CD14-positive monocyte (primary cell): ENCODE results near the gene PLPPR4. TPM values are rescaled to one million over a fixed set of nuclear protein-coding genes. Genes with fewer than 3 reads are reported as not detected.

Experiments used
- DNase-seq, 3 donors: peaks; one replicate each; pipeline ENCODE4 v3.0.0-alpha.2; 2011 to 2022
- H2AFZ ChIP-seq: 2 replicates; pipeline ENCODE4 v1.6.0; 2012; ENCODE audit warnings: mild to moderate bottlenecking, low read depth, low read length, inconsistent platforms; ENCODE audit not compliant: insufficient read depth, poor library complexity, severe bottlenecking
- H3K27ac ChIP-seq, 2 donors: 1 replicate in 1 of 2; 2 replicates in 1 of 2; pipeline ENCODE4 v1.5.1; 2012 to 2013; ENCODE audit warnings: low read length in 2 of 2, control low read depth in 1 of 2, inconsistent platforms in 1 of 2, low read depth in 1 of 2, mild to moderate bottlenecking in 1 of 2
- H3K27me3 ChIP-seq, 2 donors: one replicate each; pipeline versions ENCODE4 v1.6.0 to v1.6.1; 2011 to 2013; ENCODE audit warnings: low read length in 2 of 2; ENCODE audit not compliant: control insufficient read depth in 2 of 2, insufficient read depth in 2 of 2
- H3K36me3 ChIP-seq, 2 donors: replicated peaks in 1 of 2; 1 replicate in 1 of 2; 2 replicates in 1 of 2; pipeline versions ENCODE4 v1.5.1 to v1.6.1; 2012 to 2013; ENCODE audit warnings: low read length in 2 of 2, control low read depth in 1 of 2, inconsistent platforms in 1 of 2, mild to moderate bottlenecking in 1 of 2; ENCODE audit not compliant: insufficient read depth in 2 of 2, control insufficient read depth in 1 of 2
- H3K4me1 ChIP-seq, 2 donors: 1 replicate in 1 of 2; 2 replicates in 1 of 2; pipeline versions ENCODE4 v1.5.1 to v1.6.1; 2012 to 2013; ENCODE audit warnings: low read length in 2 of 2, control low read depth in 1 of 2, inconsistent platforms in 1 of 2, mild to moderate bottlenecking in 1 of 2, moderate library complexity in 1 of 2; ENCODE audit not compliant: insufficient read depth in 2 of 2, control insufficient read depth in 1 of 2
- H3K4me2 ChIP-seq: replicated peaks from 2 replicates; pipeline ENCODE3; 2012; ENCODE audit warnings: low read length, moderate library complexity, mild to moderate bottlenecking; ENCODE audit not compliant: poor library complexity, severe bottlenecking; ENCODE audit errors: extremely low read depth
- H3K4me3 ChIP-seq, 3 experiments: fragments of 200-600 bp in 1 of 3; sonication (generic) in 1 of 3; replicated peaks in 1 of 3; 1 replicate in 2 of 3; 2 replicates in 1 of 3; pipeline ENCODE4 v1.5.1; 2011 to 2013; ENCODE audit warnings: low read length in 3 of 3, mild to moderate bottlenecking in 3 of 3, control low read depth in 2 of 3, low read depth in 2 of 3, inconsistent platforms in 1 of 3, moderate library complexity in 1 of 3
- H3K79me2 ChIP-seq: 2 replicates; pipeline ENCODE4 v1.6.0; 2012; ENCODE audit warnings: mild to moderate bottlenecking, control low read depth, inconsistent platforms, low read length, moderate library complexity; ENCODE audit not compliant: insufficient read depth
- H3K9ac ChIP-seq: 2 replicates; pipeline ENCODE4 v1.6.0; 2017; ENCODE audit warnings: low read length, mild to moderate bottlenecking; ENCODE audit not compliant: insufficient read depth, poor library complexity, severe bottlenecking
- H3K9me3 ChIP-seq, 2 donors: replicated peaks in 1 of 2; 1 replicate in 1 of 2; 2 replicates in 1 of 2; pipeline versions ENCODE4 v1.5.1 to v1.6.1; 2012 to 2013; ENCODE audit warnings: low read length in 2 of 2, control low read depth in 1 of 2; ENCODE audit not compliant: control insufficient read depth in 1 of 2, insufficient read depth in 1 of 2
- H4K20me1 ChIP-seq: 2 replicates; pipeline ENCODE4 v1.6.0; 2012; ENCODE audit warnings: mild to moderate bottlenecking, low read length, control low read depth, moderate library complexity; ENCODE audit not compliant: insufficient read depth
- H3K27ac Mint-ChIP-seq, 7 donors: one replicate each; pipeline ENCODE4 v1.8.0; 2020; ENCODE audit warnings: mild to moderate bottlenecking in 7 of 7, mixed read lengths in 7 of 7, moderate library complexity in 6 of 7, inconsistent platforms in 2 of 7
- H3K27me3 Mint-ChIP-seq, 3 donors: one replicate each; pipeline ENCODE4 v1.8.0; 2021 to 2022; ENCODE audit warnings: low read depth in 3 of 3, mild to moderate bottlenecking in 3 of 3, mixed read lengths in 3 of 3, moderate library complexity in 3 of 3, inconsistent platforms in 1 of 3
- H3K36me3 Mint-ChIP-seq, 2 donors: one replicate each; pipeline ENCODE4 v1.8.0; 2020; ENCODE audit warnings: mixed read lengths in 2 of 2, inconsistent platforms in 1 of 2, mild to moderate bottlenecking in 1 of 2
- H3K4me1 Mint-ChIP-seq: one replicate; pipeline ENCODE4 v1.8.0; 2020; ENCODE audit warnings: mild to moderate bottlenecking, mixed read lengths
- H3K4me3 Mint-ChIP-seq, 2 donors: one replicate each; pipeline ENCODE4 v1.8.0; 2020; ENCODE audit warnings: mild to moderate bottlenecking in 2 of 2, mixed read lengths in 2 of 2, moderate library complexity in 1 of 2
- H3K9me3 Mint-ChIP-seq, 7 donors: one replicate each; pipeline ENCODE4 v1.8.0; 2020 to 2022; ENCODE audit warnings: mixed read lengths in 7 of 7, mild to moderate bottlenecking in 6 of 7, moderate library complexity in 6 of 7, inconsistent platforms in 2 of 7
- CTCF ChIP-seq: fragments of 200-600 bp; IDR thresholded peaks from one replicate; pipeline ENCODE4 v1.8.0; 2022; ENCODE audit warnings: antibody characterized with exemption, mild to moderate bottlenecking
- WGBS: methylation state at CpG from one replicate; pipeline ENCODE4 v1.1.5; 2013; ENCODE audit warnings: missing lambda C conversion rate; ENCODE audit not compliant: insufficient coverage; 5-methylcytosine and 5-hydroxymethylcytosine counted together
- intact Hi-C, 2 donors: fragments of 100-400 bp; cut with micrococcal nuclease; formaldehyde crosslinking; loops; one replicate each; pipeline versions ENCODE4 v1.15.0 to v1.15.1; 2023
- polyA plus RNA-seq, 3 donors: library from polyadenylated mRNA; depleted of rRNA in 1 of 3; unstranded in 2 of 3; stranded (reverse) in 1 of 3; fragments of 300-500 nt in 2 of 3; fragments of >200 nt in 1 of 3; fragmentation: Illumina TruSeq in 2 of 3; gene quantifications; 1 replicate in 2 of 3; 2 replicates in 1 of 3; pipeline ENCODE4 v1.2.3, GENCODE V29; 2012 to 2021

PLPPR4 gene
- polyA plus RNA-seq, 3 donors, result not detected

GRCh38 chr1:99352821-99353220 is 88.5 kb downstream of the PLPPR4 start:
- DNase-seq, result no peak
- H3K4me1 ChIP-seq, result no peaks in the 10 kb centered on the region
- TF ChIP-seq CTCF, result no peak
- no CpG with 5 or more reads among the region's 2 CpGs for WGBS
- H3K36me3 Mint-ChIP-seq, result no peaks in the 10 kb centered on the region
- no peaks in the 10 kb centered on the region for H3K36me3 ChIP-seq
- H3K79me2 ChIP-seq, result no peaks in the 10 kb centered on the region
- H3K27me3 Mint-ChIP-seq, result no peaks in the 10 kb centered on the region
- no peak overlapping the region for H2AFZ ChIP-seq
- H3K27ac Mint-ChIP-seq, result no peak overlapping the region
- H3K27ac ChIP-seq, result no peak overlapping the region
- H3K4me1 Mint-ChIP-seq, result no peaks in the 10 kb centered on the region
- H3K27me3 ChIP-seq, result no peaks in the 10 kb centered on the region
- no peaks in the 10 kb centered on the region for H3K9me3 ChIP-seq
- H3K9ac ChIP-seq, result no peak overlapping the region
- H3K4me3 ChIP-seq, result no peak overlapping the region
- intact Hi-C loops, result no loop called here
- no peak overlapping the region for H3K4me2 ChIP-seq
- H3K9me3 Mint-ChIP-seq, result peaks cover 0 to 3% (median 1%) of the 10 kb centered on the region in 7 donors
- H4K20me1 ChIP-seq, result no peaks in the 10 kb centered on the region
- H3K4me3 Mint-ChIP-seq, result no peak overlapping the region

GRCh38 chr1:99358770-99359169 is 94.5 kb downstream of the PLPPR4 start:
- H3K9me3 Mint-ChIP-seq, result peaks cover 0 to 3% (median 3%) of the 10 kb centered on the region in 7 donors
- no peaks in the 10 kb centered on the region for H4K20me1 ChIP-seq
- no peak overlapping the region for H3K27ac Mint-ChIP-seq
- H3K79me2 ChIP-seq, result no peaks in the 10 kb centered on the region
- no peaks in the 10 kb centered on the region for H3K27me3 ChIP-seq
- TF ChIP-seq CTCF, result no peak
- DNase-seq, result no peak
- H3K4me3 Mint-ChIP-seq, result no peak overlapping the region
- peaks cover 13% of the 10 kb centered on the region for H3K4me1 Mint-ChIP-seq
- no peak overlapping the region for H3K4me2 ChIP-seq
- H3K27me3 Mint-ChIP-seq, result peaks cover 0 to 3% (median 0%) of the 10 kb centered on the region in 3 donors
- no peaks in the 10 kb centered on the region for H3K36me3 Mint-ChIP-seq
- H3K9me3 ChIP-seq, result no peaks in the 10 kb centered on the region
- intact Hi-C loops, result no loop called here
- H3K9ac ChIP-seq, result no peak overlapping the region
- no peak overlapping the region for H3K27ac ChIP-seq
- peaks cover 4 to 6% of the 10 kb centered on the region in 2 donors for H3K4me1 ChIP-seq
- H3K36me3 ChIP-seq, result no peaks in the 10 kb centered on the region
- H2AFZ ChIP-seq, result no peak overlapping the region
- no peak overlapping the region for H3K4me3 ChIP-seq
